ENCODE data around the gene SNTG2. TPM values are rescaled to one million over a fixed set of nuclear protein-coding genes. Genes with fewer than 3 reads are reported as not detected.

Gene SNTG2
- total RNA-seq, 4 donors from 2014 or later = 0.99 to 3.9 (median 2.3) TPM

DNA sequence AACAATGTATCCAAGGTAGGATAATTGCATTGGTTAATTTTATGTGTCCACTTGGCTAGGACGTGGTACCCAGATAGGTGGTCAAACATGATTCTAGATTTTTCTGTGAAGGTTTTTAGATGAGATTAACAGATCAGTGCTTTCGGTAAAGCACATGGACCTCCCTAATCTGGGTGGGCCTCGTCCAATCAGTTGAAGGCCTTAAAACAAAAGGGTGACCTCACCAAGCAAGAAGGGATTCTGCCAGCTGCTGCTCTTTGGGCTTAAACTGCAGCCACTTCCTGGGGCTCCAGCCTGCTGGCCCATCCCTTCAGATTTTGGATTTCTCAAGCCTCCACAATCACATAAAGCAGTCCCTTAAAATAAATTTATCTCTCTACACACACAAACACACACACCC, 236.5 kb downstream of the SNTG2 start:
- Histone ChIP-seq H3K9me3 (no peaks in the 10 kb centered on the region), H3K27ac (no peak overlapping the region), H3K36me3 (no peaks in the 10 kb centered on the region), H3K4me1 (no peaks in the 10 kb centered on the region), H3K27me3 (no peaks in the 10 kb centered on the region), H3K4me3 (no peak overlapping the region)
- WGBS = 81% methylated on average over 3 of the region's 3 CpGs
- no peak for DNase-seq (ENCODE audit: low spot score in 2 of 2)
- TF ChIP-seq EP300 (IDR thresholded peaks at IDR 0.05) (no peak), POLR2AphosphoS5 (IDR thresholded peaks at IDR 0.05) (no peak), POLR2A (IDR thresholded peaks at IDR 0.05) (no peak)
- TF ChIP-seq, protein P1, sequence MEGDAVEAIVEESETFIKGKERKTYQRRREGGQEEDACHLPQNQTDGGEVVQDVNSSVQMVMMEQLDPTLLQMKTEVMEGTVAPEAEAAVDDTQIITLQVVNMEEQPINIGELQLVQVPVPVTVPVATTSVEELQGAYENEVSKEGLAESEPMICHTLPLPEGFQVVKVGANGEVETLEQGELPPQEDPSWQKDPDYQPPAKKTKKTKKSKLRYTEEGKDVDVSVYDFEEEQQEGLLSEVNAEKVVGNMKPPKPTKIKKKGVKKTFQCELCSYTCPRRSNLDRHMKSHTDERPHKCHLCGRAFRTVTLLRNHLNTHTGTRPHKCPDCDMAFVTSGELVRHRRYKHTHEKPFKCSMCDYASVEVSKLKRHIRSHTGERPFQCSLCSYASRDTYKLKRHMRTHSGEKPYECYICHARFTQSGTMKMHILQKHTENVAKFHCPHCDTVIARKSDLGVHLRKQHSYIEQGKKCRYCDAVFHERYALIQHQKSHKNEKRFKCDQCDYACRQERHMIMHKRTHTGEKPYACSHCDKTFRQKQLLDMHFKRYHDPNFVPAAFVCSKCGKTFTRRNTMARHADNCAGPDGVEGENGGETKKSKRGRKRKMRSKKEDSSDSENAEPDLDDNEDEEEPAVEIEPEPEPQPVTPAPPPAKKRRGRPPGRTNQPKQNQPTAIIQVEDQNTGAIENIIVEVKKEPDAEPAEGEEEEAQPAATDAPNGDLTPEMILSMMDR (IDR thresholded peaks at IDR 0.05) = no peak

- Histone ChIP-seq H3K27ac (no peak overlapping the region), H3K27me3 (no peaks in the 10 kb centered on the region), H3K9me3 (no peaks in the 10 kb centered on the region), H3K4me3 (no peak overlapping the region), H3K4me1 (no peaks in the 10 kb centered on the region), H3K36me3 (no peaks in the 10 kb centered on the region)
- WGBS = 67% methylated on average over 5 of the region's 5 CpGs
- no peak for DNase-seq (ENCODE audit: low spot score in 2 of 2)
- no peak for TF ChIP-seq EP300 (IDR thresholded peaks at IDR 0.05)
- TF ChIP-seq POLR2A (IDR thresholded peaks at IDR 0.05) = no peak
- no peak for TF ChIP-seq POLR2AphosphoS5 (IDR thresholded peaks at IDR 0.05)
- TF ChIP-seq, protein P1 (IDR thresholded peaks at IDR 0.05) = no peak
Observed at GRCh38 chr2:1192121-1192520, 241.5 kb downstream of the SNTG2 start.

DNA sequence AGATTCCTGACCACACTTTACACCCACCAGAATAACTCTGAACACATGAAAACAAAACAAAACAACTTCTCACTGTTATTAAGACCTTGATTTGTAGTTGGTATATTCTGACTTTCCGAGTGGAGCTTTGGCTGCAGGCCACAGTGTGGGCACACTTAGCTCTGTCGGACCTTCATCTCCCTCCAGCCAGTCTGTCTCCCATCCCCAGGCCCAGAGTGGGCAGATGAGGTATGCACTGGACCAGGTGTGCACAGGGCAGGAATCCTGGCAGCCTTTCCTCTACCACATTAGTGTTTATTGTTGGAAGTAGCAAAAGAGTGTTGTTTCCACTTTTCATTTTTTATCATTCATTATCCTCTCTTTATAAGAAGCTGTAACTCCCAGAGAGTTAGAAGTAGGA, 243.2 kb downstream of the SNTG2 start:
- DNase-seq (ENCODE audit: low spot score in 2 of 2) = no peak
- Histone ChIP-seq H3K4me1 (no peaks in the 10 kb centered on the region), H3K27me3 (no peaks in the 10 kb centered on the region), H3K4me3 (no peak overlapping the region), H3K36me3 (no peaks in the 10 kb centered on the region), H3K9me3 (no peaks in the 10 kb centered on the region), H3K27ac (no peak overlapping the region)
- 80% methylated on average over 2 of the region's 2 CpGs for WGBS
- TF ChIP-seq EP300 (IDR thresholded peaks at IDR 0.05) = no peak
- no peak for TF ChIP-seq POLR2AphosphoS5 (IDR thresholded peaks at IDR 0.05)
- no peak for TF ChIP-seq POLR2A (IDR thresholded peaks at IDR 0.05)
- TF ChIP-seq, protein P1 (IDR thresholded peaks at IDR 0.05) = no peak

DNA sequence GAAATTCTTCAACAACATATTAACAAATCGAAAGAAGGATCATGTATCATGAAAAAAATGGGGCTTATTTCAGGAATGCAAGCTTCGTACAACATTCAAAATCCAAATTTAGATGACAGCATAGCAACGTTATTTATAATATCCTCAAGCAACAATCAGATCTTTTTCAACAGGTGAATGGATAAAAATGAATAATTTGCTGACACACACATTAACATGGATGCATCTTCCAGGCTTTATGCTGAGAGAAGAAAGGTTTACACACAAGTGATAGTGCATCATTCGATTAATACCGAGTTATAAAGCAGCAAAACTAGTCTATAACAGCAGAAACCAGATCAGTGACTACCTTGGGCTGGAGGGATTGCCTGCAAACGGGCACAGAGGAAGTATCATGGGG, 253.1 kb downstream of the SNTG2 start:
- no peak for DNase-seq (ENCODE audit: low spot score in 2 of 2)
- Histone ChIP-seq H3K4me1 (no peaks in the 10 kb centered on the region), H3K4me3 (no peak overlapping the region), H3K36me3 (no peaks in the 10 kb centered on the region), H3K9me3 (no peaks in the 10 kb centered on the region), H3K27ac (no peak overlapping the region), H3K27me3 (no peaks in the 10 kb centered on the region)
- no peak for TF ChIP-seq POLR2A (IDR thresholded peaks at IDR 0.05)
- WGBS = 71% methylated on average over 6 of the region's 6 CpGs

GRCh38 chr2:1205853-1206252, 255.2 kb downstream of the SNTG2 start:
- H3K4me3 ChIP-seq = no peak overlapping the region
- H3K4me1 ChIP-seq = no peaks in the 10 kb centered on the region
- no peaks in the 10 kb centered on the region for H3K9me3 ChIP-seq
- no peak for DNase-seq (ENCODE audit: low spot score in 2 of 2)
- H3K27ac ChIP-seq = no peak overlapping the region
- H3K27me3 ChIP-seq = no peaks in the 10 kb centered on the region
- 89% methylated on average over 3 of the region's 3 CpGs for WGBS
- TF ChIP-seq POLR2AphosphoS5 (IDR thresholded peaks at IDR 0.05) (no peak), POLR2A (IDR thresholded peaks at IDR 0.05) (no peak), EP300 (IDR thresholded peaks at IDR 0.05) (no peak)
- TF ChIP-seq, protein P1 (IDR thresholded peaks at IDR 0.05) = no peak
- no peaks in the 10 kb centered on the region for H3K36me3 ChIP-seq

- WGBS = 94% methylated on average over 7 of the region's 20 CpGs
- Histone ChIP-seq H3K36me3 (no peaks in the 10 kb centered on the region), H3K4me3 (no peak overlapping the region), H3K27me3 (no peaks in the 10 kb centered on the region), H3K9me3 (peaks cover 4% of the 10 kb centered on the region), H3K27ac (no peak overlapping the region), H3K4me1 (no peaks in the 10 kb centered on the region)
- DNase-seq (ENCODE audit: low spot score in 2 of 2) = no peak
- no peak for TF ChIP-seq POLR2AphosphoS5 (IDR thresholded peaks at IDR 0.05)
- no peak for TF ChIP-seq POLR2A (IDR thresholded peaks at IDR 0.05)
- no peak for TF ChIP-seq EP300 (IDR thresholded peaks at IDR 0.05)
- TF ChIP-seq, protein P1 (IDR thresholded peaks at IDR 0.05) = no peak
Observed at GRCh38 chr2:1207962-1208510, 257.4 kb downstream of the SNTG2 start.
